Heart right ventricle (tissue), 16 donors: ENCODE results near the gene NRIP1. TPM values are rescaled to one million over a fixed set of nuclear protein-coding genes. Genes with fewer than 3 reads are reported as not detected.

Source experiments
- ATAC-seq, 8 donors: fragments of 200-7000 bp; cut with Tn5 transposase; one replicate each; pipeline ENCODE4 v1.9.1; 2020; ENCODE audit warnings: mild to moderate bottlenecking in 8 of 8, moderate library complexity in 8 of 8, moderate number of reproducible peaks in 1 of 8
- DNase-seq, 2 donors: peaks; one replicate each; pipeline ENCODE4 v3.0.0-alpha.2; 2020
- H3K27ac ChIP-seq, 10 donors: fragments of 200-600 bp; sonication (generic) in 2 of 10; one replicate each; pipeline versions ENCODE4 v1.5.0 to v1.8.0; 2020 to 2022; ENCODE audit warnings: mild to moderate bottlenecking in 3 of 10
- H3K27me3 ChIP-seq, 7 donors: fragments of 200-600 bp; one replicate each; pipeline ENCODE4 v1.8.0; 2021 to 2022; ENCODE audit warnings: mild to moderate bottlenecking in 2 of 7
- H3K36me3 ChIP-seq, 9 donors: fragments of 200-600 bp; sonication (generic) in 1 of 9; one replicate each; pipeline versions ENCODE4 v1.5.0 to v1.8.0; 2020 to 2022; ENCODE audit warnings: mild to moderate bottlenecking in 2 of 9
- H3K4me1 ChIP-seq, 9 donors: fragments of 200-600 bp; sonication (generic) in 1 of 9; one replicate each; pipeline versions ENCODE4 v1.5.0 to v1.8.0; 2020 to 2022; ENCODE audit warnings: mild to moderate bottlenecking in 4 of 9
- H3K4me3 ChIP-seq, 10 donors: fragments of 200-600 bp; sonication (generic) in 2 of 10; one replicate each; pipeline versions ENCODE4 v1.5.0 to v1.8.0; 2020 to 2022; ENCODE audit warnings: mild to moderate bottlenecking in 7 of 10, moderate library complexity in 2 of 10
- H3K9me3 ChIP-seq, 11 donors: fragments of 200-600 bp in 10 of 11; sonication (generic) in 2 of 11; one replicate each; pipeline versions ENCODE4 v1.5.0 to v1.8.0; 2013 to 2022; ENCODE audit warnings: mild to moderate bottlenecking in 2 of 11, control low read depth in 1 of 11, moderate library complexity in 1 of 11
- WGBS, 2 donors: extraction: QIAGEN DNeasy Blood & Tissue Kit; methylation state at CpG; one replicate each; pipeline ENCODE4 v1.1.7; 2013; ENCODE audit warnings: inconsistent platforms in 1 of 2; 5-methylcytosine and 5-hydroxymethylcytosine counted together
- intact Hi-C, 10 donors: fragments of 100-400 bp; cut with DNase I; formaldehyde crosslinking; loops; one replicate each; pipeline versions ENCODE4 v1.11.1 to v1.14.2; 2022
- polyA plus RNA-seq, 2 donors: library from polyadenylated mRNA; stranded (reverse); fragments of 200-250 nt; gene quantifications; one replicate each; pipeline ENCODE4 v1.2.3, GENCODE V29; 2013
- total RNA-seq, 10 donors: library from RNA; stranded (reverse); fragmentation: NEBNext Ultra II Directional in 3 of 10; extraction: Animal tissue kit (Norgen Biotek cat#: 25700) in 3 of 10; gene quantifications; one replicate each; pipeline versions ENCODE4 v1.2.1 to v1.2.4, GENCODE V29; 2021 to 2023
- TF ChIP-seq, protein P1 (sequence below), 9 donors: fragments of 200-600 bp; sonication (generic) in 2 of 9; IDR thresholded peaks; one replicate each; pipeline versions ENCODE4 v1.5.0 to v1.8.0; 2021 to 2022; ENCODE audit warnings: antibody characterized with exemption in 9 of 9, mild to moderate bottlenecking in 5 of 9, moderate library complexity in 1 of 9
- donor health status: Arrhythmogenic right ventricular cardiomyopathy.
- donor health status: ischemic (EF 13 %, LVEDD 7.1; RV severe dilation, severe dysfunction).
- donor health status: healthy with polysubstance abuse.
- donor health status: DM: no; HTN: yes; CAD: no.
- donor health status: DM: no; HTN: no; CAD: no.
- donor health status: ischemic (EF 25% LVEDD 6.9; RV normal size, moderate dysfunction).
- donor health status: ischemic (EF 25% LVEDD 5.7; RV mildly dilated, moderate dysfunction).
- donor health status: healthy.
- donor health status: DM: yes; HTN: yes; CAD: no.
- donor health status: Ischemic cardiomyopathy.
- donor health status: ischemic (EF 35%, LVEDD 5.7; RV mildly dilated, moderate dysfunction).
- donor health status: nonischemic (EF 11% LVEDD 7.7; RV severe dilation, severe dysfunction).
- donor health status: DM: yes; HTN: yes; CAD: no.
- donor health status: PGD.
- donor health status: ischemic (EF 29% LVEDD 5.4; RV normal size, mild dysfunction).
- donor health status: nonischemic (EF 23%, LVEDD 6.1; RV moderate dilation, normal function).

The NRIP1 gene
- total and polyA plus RNA-seq, 12 donors, result 3.2 to 40.3 (median 17.4) TPM

DNA sequence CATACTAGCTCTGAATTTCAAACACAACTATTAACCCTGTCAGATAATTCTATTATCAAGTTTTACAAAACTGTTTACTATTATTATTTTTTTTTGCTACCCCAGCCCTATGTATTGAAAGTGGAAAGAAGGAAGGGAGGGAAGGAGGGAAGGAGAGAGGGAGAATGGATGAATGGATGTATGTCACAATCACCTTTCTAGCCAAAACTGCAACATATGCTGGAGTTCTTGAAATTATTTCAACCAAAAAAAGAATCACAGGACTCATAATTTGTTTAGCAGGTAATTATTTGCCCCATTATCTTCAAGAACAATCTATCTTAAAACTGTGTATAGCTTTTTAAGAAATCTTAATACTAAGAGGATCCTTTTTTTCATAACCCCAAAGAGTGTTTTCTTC is 5.4 kb downstream of the NRIP1 start:
- Histone ChIP-seq H3K4me3 (no peak overlapping the region), H3K36me3 (no peaks in the 10 kb centered on the region), H3K9me3 (no peaks in the 10 kb centered on the region), H3K4me1 (peaks cover 3 to 91% (median 88%) of the 10 kb centered on the region in 9 donors), H3K27ac (peak overlapping the region in 3 of 10 donors; percentile 4 to 69 (median 11)), H3K27me3 (no peaks in the 10 kb centered on the region)
- TF ChIP-seq, protein P1, sequence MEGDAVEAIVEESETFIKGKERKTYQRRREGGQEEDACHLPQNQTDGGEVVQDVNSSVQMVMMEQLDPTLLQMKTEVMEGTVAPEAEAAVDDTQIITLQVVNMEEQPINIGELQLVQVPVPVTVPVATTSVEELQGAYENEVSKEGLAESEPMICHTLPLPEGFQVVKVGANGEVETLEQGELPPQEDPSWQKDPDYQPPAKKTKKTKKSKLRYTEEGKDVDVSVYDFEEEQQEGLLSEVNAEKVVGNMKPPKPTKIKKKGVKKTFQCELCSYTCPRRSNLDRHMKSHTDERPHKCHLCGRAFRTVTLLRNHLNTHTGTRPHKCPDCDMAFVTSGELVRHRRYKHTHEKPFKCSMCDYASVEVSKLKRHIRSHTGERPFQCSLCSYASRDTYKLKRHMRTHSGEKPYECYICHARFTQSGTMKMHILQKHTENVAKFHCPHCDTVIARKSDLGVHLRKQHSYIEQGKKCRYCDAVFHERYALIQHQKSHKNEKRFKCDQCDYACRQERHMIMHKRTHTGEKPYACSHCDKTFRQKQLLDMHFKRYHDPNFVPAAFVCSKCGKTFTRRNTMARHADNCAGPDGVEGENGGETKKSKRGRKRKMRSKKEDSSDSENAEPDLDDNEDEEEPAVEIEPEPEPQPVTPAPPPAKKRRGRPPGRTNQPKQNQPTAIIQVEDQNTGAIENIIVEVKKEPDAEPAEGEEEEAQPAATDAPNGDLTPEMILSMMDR (IDR thresholded peaks at IDR 0.05), result no peak
- ATAC-seq, result no peak
- intact Hi-C loops, result loop anchor here in 1 of 10 donors (10.0 kb wide), 1 partner anchor 55 kb away; no protein-coding TSS in a partner anchor
- DNase-seq, result no peak

DNA sequence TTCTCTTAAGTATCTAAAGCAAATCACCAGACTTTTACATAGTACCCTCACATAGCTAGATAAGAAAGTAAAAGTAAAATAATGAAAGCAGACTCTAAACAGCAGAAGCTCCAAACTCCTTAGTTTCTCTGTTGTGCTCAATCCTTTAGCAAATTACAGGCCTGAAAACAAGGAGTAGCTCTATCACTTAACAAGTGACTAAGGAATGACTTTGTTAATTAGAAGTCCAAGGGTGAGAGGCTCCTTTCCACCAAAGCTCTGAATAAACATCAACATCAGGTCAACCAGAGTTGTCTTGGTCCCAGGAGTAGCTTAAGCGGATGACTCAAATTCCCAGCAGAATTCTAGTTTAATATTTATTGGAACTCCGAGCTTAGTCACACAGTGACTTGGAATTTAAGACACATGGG is 5.9 kb downstream of the NRIP1 start:
- DNase-seq (no peak), ATAC-seq (peak in 2 of 8 donors; percentile 20 to 50)
- intact Hi-C loops, result loop anchor here in 1 of 10 donors (10.0 kb wide), 1 partner anchor 54 kb away; no protein-coding TSS in a partner anchor
- Histone ChIP-seq H3K4me1 (peaks cover 3 to 97% (median 92%) of the 10 kb centered on the region in 9 donors), H3K27ac (peak overlapping the region in 4 of 10 donors; percentile 4 to 69 (median 8)), H3K9me3 (no peaks in the 10 kb centered on the region), H3K36me3 (no peaks in the 10 kb centered on the region), H3K27me3 (no peaks in the 10 kb centered on the region), H3K4me3 (no peak overlapping the region)
- TF ChIP-seq, protein P1 (IDR thresholded peaks at IDR 0.05), result no peak
- whole genome bisulfite sequencing, 2 donors, result 49 to 67% methylated on average over 2 of the region's 2 CpGs

DNA sequence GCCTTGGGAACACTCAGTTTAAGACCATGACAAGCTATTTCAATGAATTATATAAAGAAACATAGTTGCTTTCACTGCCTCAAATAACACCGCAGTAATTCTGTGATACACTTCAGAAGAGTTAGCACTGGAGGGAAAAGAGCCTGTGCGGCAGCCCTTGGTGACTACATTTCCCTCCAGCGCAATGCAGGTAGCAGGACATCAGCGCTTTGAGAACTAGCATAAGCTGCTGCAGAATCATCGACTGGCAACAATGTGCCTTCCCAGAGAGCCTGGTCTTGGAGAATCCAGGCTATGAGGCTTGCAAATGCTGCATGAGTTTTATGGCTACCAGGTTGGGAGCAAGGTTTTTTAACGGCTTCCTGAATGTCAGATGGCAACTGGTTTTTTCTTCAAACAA is 7.5 kb downstream of the NRIP1 start:
- peaks cover 3 to 100% (median 96%) of the 10 kb centered on the region in 9 donors for H3K4me1 ChIP-seq
- no peak for DNase-seq
- H3K9me3 ChIP-seq, result no peaks in the 10 kb centered on the region
- peak in 2 of 8 donors; percentile 22 to 25 for ATAC-seq
- TF ChIP-seq, protein P1 (IDR thresholded peaks at IDR 0.05), result no peak
- H3K36me3 ChIP-seq, result no peaks in the 10 kb centered on the region
- WGBS, 2 donors, result 45 to 62% methylated on average over 6 of the region's 6 CpGs
- H3K27ac ChIP-seq, result peak overlapping the region in 3 of 10 donors; percentile 6 to 69 (median 11)
- H3K4me3 ChIP-seq, result no peak overlapping the region
- intact Hi-C loops, result loop anchor here in 1 of 10 donors (10.0 kb wide), 1 partner anchor 52 kb away; no protein-coding TSS in a partner anchor
- no peaks in the 10 kb centered on the region for H3K27me3 ChIP-seq

GRCh38 chr21:15054606-15055239 is 10.1 kb downstream of the NRIP1 start:
- ATAC-seq (no peak), DNase-seq (no peak)
- Histone ChIP-seq H3K27me3 (no peaks in the 10 kb centered on the region), H3K4me1 (peaks cover 6 to 100% (median 90%) of the 10 kb centered on the region in 9 donors), H3K4me3 (no peak overlapping the region), H3K27ac (peak overlapping the region in 1 of 10 donors; percentile 6), H3K9me3 (no peaks in the 10 kb centered on the region), H3K36me3 (no peaks in the 10 kb centered on the region)
- TF ChIP-seq, protein P1 (IDR thresholded peaks at IDR 0.05), result no peak
- intact Hi-C loops, result loop anchor here in 1 of 10 donors (10.0 kb wide), 1 partner anchor 50 kb away; no protein-coding TSS in a partner anchor
- 75 to 82% methylated on average over 4 of the region's 4 CpGs for WGBS, 2 donors
